HEK293 (cell line): Measurements from ENCODE around the gene XKR3.

Experiments used
- CTCF ChIA-PET: fragments of 350-600 bp; formaldehyde crosslinking; extraction: SDS; loops from one replicate; lab custom pipeline; 2021; ENCODE audit warnings: antibody characterized with exemption; lab: Yijun Ruan, JAX
- POLR2A ChIA-PET: fragments of 300-600 bp; formaldehyde crosslinking; extraction: SDS; loops from one replicate; lab custom pipeline; 2020; ENCODE audit warnings: antibody characterized with exemption, inconsistent platforms; lab: Yijun Ruan, JAX
- H3K27ac ChIP-seq: fragments of 200-500 bp; sonication (Bioruptor generic); 2 replicates; pipeline ENCODE4 v1.5.1; 2014; ENCODE audit warnings: low read depth, low read length, control low read depth, inconsistent platforms; ENCODE audit errors: extremely low read depth
- H3K36me3 ChIP-seq, 2 experiments: fragments of 200-500 bp in 1 of 2; sonication (Bioruptor generic) in 1 of 2; 1 replicate in 1 of 2; 2 replicates in 1 of 2; pipeline ENCODE4 v1.5.1; 2014 to 2017; ENCODE audit warnings: inconsistent platforms in 2 of 2, low read length in 2 of 2; ENCODE audit not compliant: control insufficient read depth in 2 of 2, insufficient read depth in 1 of 2
- H3K4me1 ChIP-seq: fragments of 200-500 bp; sonication (Bioruptor generic); 2 replicates; pipeline ENCODE4 v1.5.1; 2014; ENCODE audit warnings: mild to moderate bottlenecking, low read length, inconsistent platforms; ENCODE audit not compliant: control insufficient read depth, insufficient read depth
- H3K4me3 ChIP-seq: 2 replicates; pipeline ENCODE4 v1.5.1; 2011; ENCODE audit warnings: low read depth, mild to moderate bottlenecking, control low read depth, low read length, moderate library complexity
- H3K9me3 ChIP-seq: fragments of 200-500 bp; sonication (Bioruptor generic); 2 replicates; pipeline ENCODE4 v1.5.1; 2014; ENCODE audit warnings: low read depth, low read length, inconsistent platforms; ENCODE audit not compliant: control insufficient read depth, insufficient read depth
- BCL11A ChIP-seq: fragments of 450-650 bp; formaldehyde crosslinking; IDR thresholded peaks from 2 replicates; pipeline ENCODE4 v1.5.1; 2016; ENCODE audit warnings: low read depth, missing biosample characterization, missing genetic modification characterization
- KLF8 ChIP-seq: fragments of 450-650 bp; formaldehyde crosslinking; IDR thresholded peaks from 2 replicates; pipeline ENCODE4 v1.5.1; 2016; ENCODE audit warnings: missing biosample characterization, missing genetic modification characterization
- MYNN ChIP-seq: fragments of 450-650 bp; formaldehyde crosslinking; IDR thresholded peaks from 2 replicates; pipeline ENCODE4 v1.5.1; 2016; ENCODE audit warnings: missing biosample characterization, missing genetic modification characterization, borderline replicate concordance
- OSR2 ChIP-seq: fragments of 450-650 bp; formaldehyde crosslinking; IDR thresholded peaks from 2 replicates; pipeline ENCODE4 v1.5.1; 2016; ENCODE audit warnings: missing biosample characterization, missing genetic modification characterization
- ZFP37 ChIP-seq: fragments of 450-650 bp; formaldehyde crosslinking; IDR thresholded peaks from 2 replicates; pipeline ENCODE4 v1.5.1; 2016; ENCODE audit warnings: missing biosample characterization, missing genetic modification characterization
- ZNF223 ChIP-seq: fragments of 450-650 bp; formaldehyde crosslinking; IDR thresholded peaks from 2 replicates; pipeline ENCODE4 v1.5.1; 2016; ENCODE audit warnings: missing biosample characterization, missing genetic modification characterization
- ZNF335 ChIP-seq: fragments of 450-650 bp; formaldehyde crosslinking; conservative IDR thresholded peaks from 2 replicates; pipeline ENCODE4 v1.5.1; 2016; ENCODE audit warnings: missing biosample characterization, missing genetic modification characterization
- ZNF366 ChIP-seq: fragments of 450-650 bp; formaldehyde crosslinking; conservative IDR thresholded peaks from 2 replicates; pipeline ENCODE4 v1.5.1; 2016; ENCODE audit warnings: missing biosample characterization, missing genetic modification characterization
- ZNF521 ChIP-seq: fragments of 450-650 bp; formaldehyde crosslinking; IDR thresholded peaks from 2 replicates; pipeline ENCODE4 v1.5.1; 2017; ENCODE audit warnings: missing biosample characterization, mild to moderate bottlenecking, missing genetic modification characterization
- ZNF549 ChIP-seq: fragments of 450-650 bp; IDR thresholded peaks from 2 replicates; pipeline ENCODE4 v1.5.1; 2018; ENCODE audit warnings: missing biosample characterization, missing genetic modification characterization, mild to moderate bottlenecking, inconsistent platforms, moderate library complexity
- ZNF629 ChIP-seq: fragments of 450-650 bp; formaldehyde crosslinking; IDR thresholded peaks from 2 replicates; pipeline ENCODE4 v1.5.1; 2017; ENCODE audit warnings: missing biosample characterization, missing genetic modification characterization
- ZNF658 ChIP-seq: fragments of 450-650 bp; formaldehyde crosslinking; IDR thresholded peaks from 2 replicates; pipeline ENCODE4; 2016; ENCODE audit warnings: missing biosample characterization, missing genetic modification characterization
- ZNF670 ChIP-seq: fragments of 450-650 bp; formaldehyde crosslinking; IDR thresholded peaks from 2 replicates; pipeline ENCODE4 v1.5.1; 2016; ENCODE audit warnings: missing biosample characterization, missing genetic modification characterization, low read depth
- ZNF843 ChIP-seq: fragments of 450-650 bp; formaldehyde crosslinking; IDR thresholded peaks from 2 replicates; pipeline ENCODE4 v1.5.1; 2016; ENCODE audit warnings: missing biosample characterization, missing genetic modification characterization
- TF ChIP-seq, protein P1 (sequence below): fragments of 450-650 bp; formaldehyde crosslinking; IDR thresholded peaks from 2 replicates; pipeline ENCODE4 v1.5.1; 2016; ENCODE audit warnings: missing biosample characterization, missing genetic modification characterization
- TF ChIP-seq, protein P2 (sequence below): IDR thresholded peaks from 2 replicates; pipeline ENCODE4 v1.6.1; 2011; ENCODE audit warnings: mild to moderate bottlenecking, low read depth, low read length, borderline replicate concordance
- TF ChIP-seq, protein P3 (sequence below): fragments of 450-650 bp; formaldehyde crosslinking; IDR thresholded peaks from 2 replicates; pipeline ENCODE4 v1.5.1; 2017; ENCODE audit warnings: missing biosample characterization, missing genetic modification characterization
- TF ChIP-seq, protein P4 (sequence below): fragments of 450-650 bp; formaldehyde crosslinking; IDR thresholded peaks from 2 replicates; pipeline ENCODE4 v1.5.1; 2017; ENCODE audit warnings: missing biosample characterization, missing genetic modification characterization
- TF ChIP-seq, protein P5 (sequence below): fragments of 450-650 bp; formaldehyde crosslinking; IDR thresholded peaks from 2 replicates; pipeline ENCODE4 v1.5.1; 2016; ENCODE audit warnings: missing biosample characterization, missing genetic modification characterization, borderline replicate concordance

Gene XKR3

DNA sequence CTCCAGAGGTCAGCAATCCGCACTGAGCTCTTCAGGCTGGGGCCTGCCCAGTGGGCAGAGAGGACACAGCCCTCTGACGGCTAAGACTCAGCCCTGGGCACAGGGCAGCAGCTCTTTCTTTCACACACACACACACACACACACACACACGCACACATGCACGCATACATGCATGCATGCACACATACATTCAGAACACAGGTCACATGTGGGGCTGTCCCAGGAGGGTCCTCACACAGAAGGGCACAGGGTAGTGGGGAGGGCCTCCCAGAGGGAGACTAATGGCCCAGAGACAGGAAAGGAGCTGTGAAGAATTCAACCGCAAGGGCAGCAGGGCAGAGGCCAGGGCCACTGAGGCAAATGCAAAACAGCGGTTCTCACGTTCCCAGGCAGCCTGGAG is 20.3 kb upstream of the XKR3 start:
- Histone ChIP-seq H3K9me3 (no peaks in the 10 kb centered on the region), H3K4me3 (no peak overlapping the region), H3K4me1 (no peaks in the 10 kb centered on the region), H3K27ac (no peak overlapping the region), H3K36me3 (no peaks in the 10 kb centered on the region)
- CTCF ChIA-PET: no interaction called here
- POLR2A ChIA-PET: no interaction called here
- TF ChIP-seq, protein P1, sequence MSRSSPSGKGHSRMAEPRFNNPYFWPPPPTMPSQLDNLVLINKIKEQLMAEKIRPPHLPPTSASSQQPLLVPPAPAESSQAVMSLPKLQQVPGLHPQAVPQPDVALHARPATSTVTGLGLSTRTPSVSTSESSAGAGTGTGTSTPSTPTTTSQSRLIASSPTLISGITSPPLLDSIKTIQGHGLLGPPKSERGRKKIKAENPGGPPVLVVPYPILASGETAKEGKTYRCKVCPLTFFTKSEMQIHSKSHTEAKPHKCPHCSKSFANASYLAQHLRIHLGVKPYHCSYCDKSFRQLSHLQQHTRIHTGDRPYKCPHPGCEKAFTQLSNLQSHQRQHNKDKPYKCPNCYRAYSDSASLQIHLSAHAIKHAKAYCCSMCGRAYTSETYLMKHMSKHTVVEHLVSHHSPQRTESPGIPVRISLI (tag by site-specific recombination): no peak
- TF ChIP-seq, protein P2, sequence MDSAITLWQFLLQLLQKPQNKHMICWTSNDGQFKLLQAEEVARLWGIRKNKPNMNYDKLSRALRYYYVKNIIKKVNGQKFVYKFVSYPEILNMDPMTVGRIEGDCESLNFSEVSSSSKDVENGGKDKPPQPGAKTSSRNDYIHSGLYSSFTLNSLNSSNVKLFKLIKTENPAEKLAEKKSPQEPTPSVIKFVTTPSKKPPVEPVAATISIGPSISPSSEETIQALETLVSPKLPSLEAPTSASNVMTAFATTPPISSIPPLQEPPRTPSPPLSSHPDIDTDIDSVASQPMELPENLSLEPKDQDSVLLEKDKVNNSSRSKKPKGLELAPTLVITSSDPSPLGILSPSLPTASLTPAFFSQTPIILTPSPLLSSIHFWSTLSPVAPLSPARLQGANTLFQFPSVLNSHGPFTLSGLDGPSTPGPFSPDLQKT: no peak
- TF ChIP-seq ZFP37 (tag by site-specific recombination) (no peak), ZNF843 (tag by site-specific recombination) (no peak)
- TF ChIP-seq, protein P3, sequence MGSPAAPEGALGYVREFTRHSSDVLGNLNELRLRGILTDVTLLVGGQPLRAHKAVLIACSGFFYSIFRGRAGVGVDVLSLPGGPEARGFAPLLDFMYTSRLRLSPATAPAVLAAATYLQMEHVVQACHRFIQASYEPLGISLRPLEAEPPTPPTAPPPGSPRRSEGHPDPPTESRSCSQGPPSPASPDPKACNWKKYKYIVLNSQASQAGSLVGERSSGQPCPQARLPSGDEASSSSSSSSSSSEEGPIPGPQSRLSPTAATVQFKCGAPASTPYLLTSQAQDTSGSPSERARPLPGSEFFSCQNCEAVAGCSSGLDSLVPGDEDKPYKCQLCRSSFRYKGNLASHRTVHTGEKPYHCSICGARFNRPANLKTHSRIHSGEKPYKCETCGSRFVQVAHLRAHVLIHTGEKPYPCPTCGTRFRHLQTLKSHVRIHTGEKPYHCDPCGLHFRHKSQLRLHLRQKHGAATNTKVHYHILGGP (tag by site-specific recombination): no peak

DNA sequence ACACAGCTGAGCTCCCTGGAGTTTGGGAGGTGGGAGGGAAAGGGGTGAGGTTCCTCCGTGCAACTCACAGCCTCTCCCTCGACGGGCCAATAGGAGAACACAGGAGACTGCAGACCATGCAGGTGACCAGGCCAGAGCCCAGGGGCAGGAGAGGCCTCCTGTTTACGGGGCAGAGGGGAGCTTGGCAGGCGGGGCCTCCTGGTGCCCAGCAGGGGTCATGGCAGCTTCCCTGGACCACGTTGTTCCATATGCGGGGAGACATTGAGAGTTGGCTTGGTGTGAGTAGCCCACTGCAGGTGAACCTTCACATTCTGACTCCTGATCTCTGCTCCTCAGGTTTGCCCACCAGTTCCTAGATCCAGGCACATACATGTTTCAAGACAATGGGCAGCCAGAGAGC is 19.3 kb upstream of the XKR3 start:
- CTCF ChIA-PET: no interaction called here
- Histone ChIP-seq H3K27ac (no peak overlapping the region), H3K9me3 (no peaks in the 10 kb centered on the region), H3K4me3 (no peak overlapping the region), H3K36me3 (no peaks in the 10 kb centered on the region), H3K4me1 (no peaks in the 10 kb centered on the region)
- no peak for TF ChIP-seq ZNF335 (tag by site-specific recombination)
- no peak for TF ChIP-seq ZNF549
- TF ChIP-seq, protein P4, sequence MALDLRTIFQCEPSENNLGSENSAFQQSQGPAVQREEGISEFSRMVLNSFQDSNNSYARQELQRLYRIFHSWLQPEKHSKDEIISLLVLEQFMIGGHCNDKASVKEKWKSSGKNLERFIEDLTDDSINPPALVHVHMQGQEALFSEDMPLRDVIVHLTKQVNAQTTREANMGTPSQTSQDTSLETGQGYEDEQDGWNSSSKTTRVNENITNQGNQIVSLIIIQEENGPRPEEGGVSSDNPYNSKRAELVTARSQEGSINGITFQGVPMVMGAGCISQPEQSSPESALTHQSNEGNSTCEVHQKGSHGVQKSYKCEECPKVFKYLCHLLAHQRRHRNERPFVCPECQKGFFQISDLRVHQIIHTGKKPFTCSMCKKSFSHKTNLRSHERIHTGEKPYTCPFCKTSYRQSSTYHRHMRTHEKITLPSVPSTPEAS (tag by site-specific recombination): no peak
- POLR2A ChIA-PET: no interaction called here

DNA sequence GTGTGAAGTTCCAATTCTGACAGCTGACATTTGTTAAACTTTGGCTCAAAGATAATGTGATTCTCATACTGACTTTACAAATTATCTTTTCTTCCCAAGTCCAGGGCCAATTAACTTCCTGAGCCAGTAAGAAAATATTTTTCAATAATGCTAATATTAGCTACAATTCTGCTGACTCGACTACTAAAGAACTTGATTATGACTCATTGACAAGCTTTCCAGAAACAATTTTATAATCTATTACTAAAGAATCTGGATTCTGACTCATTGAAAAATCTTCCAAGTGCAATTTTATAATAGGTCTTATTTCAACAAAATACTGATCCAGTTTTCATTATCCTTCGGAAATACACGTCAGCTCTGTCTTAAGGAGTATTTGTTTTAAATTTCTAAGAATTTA is 12.9 kb upstream of the XKR3 start:
- H3K36me3 ChIP-seq: no peaks in the 10 kb centered on the region
- POLR2A ChIA-PET: no interaction called here
- no peak overlapping the region for H3K4me3 ChIP-seq
- H3K4me1 ChIP-seq: no peaks in the 10 kb centered on the region
- CTCF ChIA-PET: interaction anchor here (2.5 kb wide), 1 partner anchor 54 kb away, joined by 12 read pairs; no protein-coding TSS in a partner anchor
- no peaks in the 10 kb centered on the region for H3K9me3 ChIP-seq
- no peak overlapping the region for H3K27ac ChIP-seq
- TF ChIP-seq ZNF670 (tag by site-specific recombination) (no peak), ZNF549 (no peak), ZNF629 (tag by site-specific recombination) (no peak), ZNF521 (no peak), KLF8 (no peak), MYNN (tag by site-specific recombination) (no peak), ZNF223 (no peak), OSR2 (tag by site-specific recombination) (no peak), ZNF658 (tag by site-specific recombination) (no peak), ZNF366 (tag by site-specific recombination) (no peak), BCL11A (tag by site-specific recombination) (no peak)
- TF ChIP-seq, protein P5, sequence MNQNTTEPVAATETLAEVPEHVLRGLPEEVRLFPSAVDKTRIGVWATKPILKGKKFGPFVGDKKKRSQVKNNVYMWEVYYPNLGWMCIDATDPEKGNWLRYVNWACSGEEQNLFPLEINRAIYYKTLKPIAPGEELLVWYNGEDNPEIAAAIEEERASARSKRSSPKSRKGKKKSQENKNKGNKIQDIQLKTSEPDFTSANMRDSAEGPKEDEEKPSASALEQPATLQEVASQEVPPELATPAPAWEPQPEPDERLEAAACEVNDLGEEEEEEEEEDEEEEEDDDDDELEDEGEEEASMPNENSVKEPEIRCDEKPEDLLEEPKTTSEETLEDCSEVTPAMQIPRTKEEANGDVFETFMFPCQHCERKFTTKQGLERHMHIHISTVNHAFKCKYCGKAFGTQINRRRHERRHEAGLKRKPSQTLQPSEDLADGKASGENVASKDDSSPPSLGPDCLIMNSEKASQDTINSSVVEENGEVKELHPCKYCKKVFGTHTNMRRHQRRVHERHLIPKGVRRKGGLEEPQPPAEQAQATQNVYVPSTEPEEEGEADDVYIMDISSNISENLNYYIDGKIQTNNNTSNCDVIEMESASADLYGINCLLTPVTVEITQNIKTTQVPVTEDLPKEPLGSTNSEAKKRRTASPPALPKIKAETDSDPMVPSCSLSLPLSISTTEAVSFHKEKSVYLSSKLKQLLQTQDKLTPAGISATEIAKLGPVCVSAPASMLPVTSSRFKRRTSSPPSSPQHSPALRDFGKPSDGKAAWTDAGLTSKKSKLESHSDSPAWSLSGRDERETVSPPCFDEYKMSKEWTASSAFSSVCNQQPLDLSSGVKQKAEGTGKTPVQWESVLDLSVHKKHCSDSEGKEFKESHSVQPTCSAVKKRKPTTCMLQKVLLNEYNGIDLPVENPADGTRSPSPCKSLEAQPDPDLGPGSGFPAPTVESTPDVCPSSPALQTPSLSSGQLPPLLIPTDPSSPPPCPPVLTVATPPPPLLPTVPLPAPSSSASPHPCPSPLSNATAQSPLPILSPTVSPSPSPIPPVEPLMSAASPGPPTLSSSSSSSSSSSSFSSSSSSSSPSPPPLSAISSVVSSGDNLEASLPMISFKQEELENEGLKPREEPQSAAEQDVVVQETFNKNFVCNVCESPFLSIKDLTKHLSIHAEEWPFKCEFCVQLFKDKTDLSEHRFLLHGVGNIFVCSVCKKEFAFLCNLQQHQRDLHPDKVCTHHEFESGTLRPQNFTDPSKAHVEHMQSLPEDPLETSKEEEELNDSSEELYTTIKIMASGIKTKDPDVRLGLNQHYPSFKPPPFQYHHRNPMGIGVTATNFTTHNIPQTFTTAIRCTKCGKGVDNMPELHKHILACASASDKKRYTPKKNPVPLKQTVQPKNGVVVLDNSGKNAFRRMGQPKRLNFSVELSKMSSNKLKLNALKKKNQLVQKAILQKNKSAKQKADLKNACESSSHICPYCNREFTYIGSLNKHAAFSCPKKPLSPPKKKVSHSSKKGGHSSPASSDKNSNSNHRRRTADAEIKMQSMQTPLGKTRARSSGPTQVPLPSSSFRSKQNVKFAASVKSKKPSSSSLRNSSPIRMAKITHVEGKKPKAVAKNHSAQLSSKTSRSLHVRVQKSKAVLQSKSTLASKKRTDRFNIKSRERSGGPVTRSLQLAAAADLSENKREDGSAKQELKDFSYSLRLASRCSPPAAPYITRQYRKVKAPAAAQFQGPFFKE (tag by site-specific recombination): no peak
